ENCODE results near the gene FBXO15. TPM values are rescaled to one million over a fixed set of nuclear protein-coding genes. Genes with fewer than 3 reads are reported as not detected.
A peak's percentile ranks its signal among the peaks of the same experiment; 100 is the strongest.

FBXO15 gene
- total and polyA plus RNA-seq, 2 of the 8 experiments (the other 6 are each of a cell fraction or from before 2014, with no cell fraction given), result 0.84 to 0.85 TPM

GRCh38 chr18:74196220-74197119, 48.8 kb upstream of the FBXO15 start:
- H3K4me2 ChIP-seq (ENCODE audit: insufficient read depth in 1 of 2, low read depth in 2 of 2, low read length in 2 of 2), result peak overlapping the region in 1 of 2 experiments; percentile 60; a peak in 3 of 4 replicates
- POLR2A ChIA-PET (ENCODE audit: partially characterized antibody), result interaction anchor here (1.2 kb wide), 1 partner anchor 146 kb away, joined by 4 read pairs; no protein-coding TSS in a partner anchor
- no peaks in the 10 kb centered on the region for H3K36me3 ChIP-seq (ENCODE audit: control insufficient read depth in 2 of 4, insufficient read depth in 4 of 4, low read length in 3 of 4)
- H4K91ac ChIP-seq (replicated peaks; ENCODE audit: insufficient read length, low read length), result no peak overlapping the region
- CTCF ChIA-PET (ENCODE audit: partially characterized antibody), result interaction anchor here (0.7 to 3.5 kb wide), 24 partner anchors 13 to 375 kb away, joined by 3 to 63 read pairs (median 6); partner anchors contain the start of gene C18orf63
- no peaks in the 10 kb centered on the region for H3K79me2 ChIP-seq (ENCODE audit: control insufficient read depth in 1 of 2, insufficient read depth in 2 of 2, low read length in 2 of 2)
- no peak overlapping the region for H3K14ac ChIP-seq (ENCODE audit: insufficient read length)
- no peak for TF ChIP-seq POLR2A (IDR thresholded peaks at IDR 0.05; ENCODE audit: control extremely low read depth in 1 of 2, low read depth in 2 of 2, low read length in 2 of 2)
- TF ChIP-seq CREB1 (IDR thresholded peaks at IDR 0.05), result 0 out of 2 replicates have a peak, but pooled peaks have one; percentile 29
- no peak for TF ChIP-seq EGR1 (IDR thresholded peaks at IDR 0.05; ENCODE audit: borderline replicate concordance, low read depth, low read length)
- TF ChIP-seq YY1 (IDR thresholded peaks at IDR 0.05; ENCODE audit: low read depth, low read length), result 0 out of 2 replicates have a peak, but pooled peaks have one; percentile 38
- TF ChIP-seq TEAD4 (IDR thresholded peaks at IDR 0.05; ENCODE audit: low read depth, low read length), result no peak
- TF ChIP-seq BCL11A (IDR thresholded peaks at IDR 0.05; ENCODE audit: low read depth in 2 of 2, low read length in 2 of 2), result no peak
- peak; percentile 48 to 76 (median 70) for TF ChIP-seq CTCF (IDR thresholded peaks at IDR 0.05; ENCODE audit: control extremely low read depth in 1 of 3, insufficient read depth in 1 of 3, low read depth in 1 of 3, low read length in 3 of 3)
- TF ChIP-seq NRF1 (IDR thresholded peaks at IDR 0.05; ENCODE audit: low read depth, low read length), result no peak
- peak; percentile 89 to 91 for TF ChIP-seq RAD21 (IDR thresholded peaks at IDR 0.05 in 1 of 2, conservative IDR thresholded peaks at IDR 0.05 in 1 of 2; ENCODE audit: low read depth in 2 of 2, low read length in 2 of 2)
- no peak overlapping the region for H2BK120ac ChIP-seq (replicated peaks; ENCODE audit: low read depth, low read length)
- H4K8ac ChIP-seq (ENCODE audit: extremely low read depth, insufficient read depth, low read length), result no peak overlapping the region
- WGBS, 2 experiments (ENCODE audit: extremely low coverage in 1 of 2, insufficient coverage in 1 of 2, insufficient read length in 1 of 2, insufficient replicate concordance in 2 of 2, low coverage in 1 of 2, low lambda C conversion rate in 2 of 2, missing lambda C conversion rate in 1 of 2), result 22% methylated on average over 9 of the region's 9 CpGs; no CpG with 5 or more reads in 1 of the 2 experiments
- no peaks in the 10 kb centered on the region for H4K20me1 ChIP-seq (replicated peaks in 1 of 2; ENCODE audit: control insufficient read depth in 1 of 2, insufficient read depth in 2 of 2, low read length in 2 of 2)
- H2AK5ac ChIP-seq (ENCODE audit: low read depth, low read length), result no peak overlapping the region
- H4K5ac ChIP-seq (ENCODE audit: insufficient read length, low read depth, low read length), result no peak overlapping the region
- H3K9me3 ChIP-seq (ENCODE audit: insufficient read depth in 2 of 2, low read depth in 1 of 2, low read length in 1 of 2), result no peaks in the 10 kb centered on the region
- H3K9ac ChIP-seq (replicated peaks in 1 of 4; ENCODE audit: extremely low read depth in 1 of 4, low read depth in 3 of 4, low read length in 3 of 4), result no peak overlapping the region
- H3K27me3 ChIP-seq (replicated peaks in 1 of 4; ENCODE audit: control insufficient read depth in 3 of 4, extremely low read depth in 1 of 4, insufficient read depth in 3 of 4, low read length in 3 of 4), result no peaks in the 10 kb centered on the region
- H3K23ac ChIP-seq (ENCODE audit: insufficient read length), result no peak overlapping the region
- H2BK12ac ChIP-seq (ENCODE audit: low read depth, low read length), result no peak overlapping the region
- peak overlapping the region; percentile 99 for H2AFZ ChIP-seq (ENCODE audit: low read length)
- no peak overlapping the region for H3K56ac ChIP-seq (replicated peaks; ENCODE audit: insufficient read length, low read depth, low read length)
- H3K27ac ChIP-seq (ENCODE audit: low read depth, low read length), result no peak overlapping the region
- no peaks in the 10 kb centered on the region for H3K79me1 ChIP-seq (ENCODE audit: low read depth, low read length)
- FAIRE-seq, result peak; percentile 96
- H3K4me1 ChIP-seq (replicated peaks in 1 of 4; ENCODE audit: control insufficient read depth in 3 of 4, insufficient read depth in 4 of 4, low read length in 3 of 4), result peaks cover 0 to 5% (median 2%) of the 10 kb centered on the region in 4 experiments; a peak in 4 of 7 replicates
- H3K18ac ChIP-seq (ENCODE audit: extremely low read depth, low read length), result no peak overlapping the region
- H2BK15ac ChIP-seq (ENCODE audit: low read length), result no peak overlapping the region
- H3K4ac ChIP-seq (replicated peaks; ENCODE audit: insufficient read length, low read depth, low read length), result no peak overlapping the region
- DNase-seq (ENCODE audit: low read depth in 1 of 2, low spot score in 2 of 2), result no peak
- H3K23me2 ChIP-seq (ENCODE audit: low read depth, low read length), result no peaks in the 10 kb centered on the region
- H2BK20ac ChIP-seq (ENCODE audit: low read length), result peak overlapping the region; percentile 66; the same call in 1 of the 2 replicates
- no peak overlapping the region for H2BK5ac ChIP-seq (ENCODE audit: low read depth, low read length)
- peak overlapping the region in 1 of 4 experiments; percentile 27; a peak in 1 of 8 replicates for H3K4me3 ChIP-seq (ENCODE audit: extremely low read depth in 1 of 4, insufficient read depth in 2 of 4, low read depth in 3 of 4, low read length in 4 of 4)
